ENCODE measurements around the gene CYTH1.

CYTH1 gene

GRCh38 chr17:78823282-78824046 is 41.4 kb upstream of the CYTH1 start:
- H3K4me1 ChIP-seq (ENCODE audit: insufficient read depth, insufficient read length): peaks cover 5% of the 10 kb centered on the region
- H3K27me3 ChIP-seq (ENCODE audit: insufficient read depth, insufficient read length): no peaks in the 10 kb centered on the region
- no peak overlapping the region for H3K4me3 ChIP-seq (ENCODE audit: insufficient read length, low read depth)
- H3K9ac ChIP-seq (ENCODE audit: insufficient read length, low read depth): no peak overlapping the region
- peaks cover 96% of the 10 kb centered on the region for H3K36me3 ChIP-seq (ENCODE audit: insufficient read depth, insufficient read length, low read length)
- TF ChIP-seq ZNF274 (IDR thresholded peaks at IDR 0.05; ENCODE audit: low read depth, low read length) (no peak), YY1 (IDR thresholded peaks at IDR 0.05; ENCODE audit: insufficient read depth, insufficient read length) (no peak), SUZ12 (IDR thresholded peaks at IDR 0.05; ENCODE audit: extremely low read depth, insufficient read depth, insufficient read length) (no peak)
- no peaks in the 10 kb centered on the region for H3K9me3 ChIP-seq (ENCODE audit: insufficient read depth, low read length)
- DNase-seq (ENCODE audit: low read depth, low spot score): no peak

DNA sequence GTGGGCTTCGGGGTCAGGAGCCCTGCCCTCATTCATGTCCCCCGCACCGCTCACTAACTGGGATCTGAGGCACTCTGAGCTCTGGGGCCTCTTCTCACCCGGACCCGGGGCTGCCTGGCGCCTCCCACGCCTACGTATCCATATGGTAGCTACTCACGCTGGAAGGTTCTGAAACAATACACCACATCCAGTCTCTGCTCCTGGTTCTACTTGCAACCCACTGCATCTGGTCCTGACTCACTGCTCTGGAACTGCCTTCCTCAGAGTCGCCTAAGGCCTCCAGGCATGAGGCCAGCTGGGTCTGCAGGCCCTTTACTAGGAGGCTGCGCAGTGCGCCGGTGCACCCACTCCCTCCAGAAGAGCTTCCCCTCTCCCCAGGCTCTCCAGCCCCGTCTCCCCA is 40.5 kb upstream of the CYTH1 start:
- DNase-seq (ENCODE audit: low read depth, low spot score): no peak
- H3K9me3 ChIP-seq (ENCODE audit: insufficient read depth, low read length): no peaks in the 10 kb centered on the region
- H3K36me3 ChIP-seq (ENCODE audit: insufficient read depth, insufficient read length, low read length): peaks cover 96% of the 10 kb centered on the region
- no peaks in the 10 kb centered on the region for H3K27me3 ChIP-seq (ENCODE audit: insufficient read depth, insufficient read length)
- peak overlapping the region; percentile 7 for H3K9ac ChIP-seq (ENCODE audit: insufficient read length, low read depth)
- peaks cover 5% of the 10 kb centered on the region for H3K4me1 ChIP-seq (ENCODE audit: insufficient read depth, insufficient read length)
- TF ChIP-seq YY1 (IDR thresholded peaks at IDR 0.05; ENCODE audit: insufficient read depth, insufficient read length) (no peak), ZNF274 (IDR thresholded peaks at IDR 0.05; ENCODE audit: low read depth, low read length) (no peak), SUZ12 (IDR thresholded peaks at IDR 0.05; ENCODE audit: extremely low read depth, insufficient read depth, insufficient read length) (no peak)
- no peak overlapping the region for H3K4me3 ChIP-seq (ENCODE audit: insufficient read length, low read depth)

GRCh38 chr17:78821961-78822360 is 39.9 kb upstream of the CYTH1 start:
- H3K9me3 ChIP-seq (ENCODE audit: insufficient read depth, low read length): no peaks in the 10 kb centered on the region
- H3K4me3 ChIP-seq (ENCODE audit: insufficient read length, low read depth): no peak overlapping the region
- TF ChIP-seq YY1 (IDR thresholded peaks at IDR 0.05; ENCODE audit: insufficient read depth, insufficient read length) (no peak), SUZ12 (IDR thresholded peaks at IDR 0.05; ENCODE audit: extremely low read depth, insufficient read depth, insufficient read length) (no peak), ZNF274 (IDR thresholded peaks at IDR 0.05; ENCODE audit: low read depth, low read length) (no peak)
- H3K9ac ChIP-seq (ENCODE audit: insufficient read length, low read depth): no peak overlapping the region
- H3K27me3 ChIP-seq (ENCODE audit: insufficient read depth, insufficient read length): no peaks in the 10 kb centered on the region
- H3K36me3 ChIP-seq (ENCODE audit: insufficient read depth, insufficient read length, low read length): peaks cover 96% of the 10 kb centered on the region
- DNase-seq (ENCODE audit: low read depth, low spot score): no peak
- peaks cover 5% of the 10 kb centered on the region for H3K4me1 ChIP-seq (ENCODE audit: insufficient read depth, insufficient read length)

DNA sequence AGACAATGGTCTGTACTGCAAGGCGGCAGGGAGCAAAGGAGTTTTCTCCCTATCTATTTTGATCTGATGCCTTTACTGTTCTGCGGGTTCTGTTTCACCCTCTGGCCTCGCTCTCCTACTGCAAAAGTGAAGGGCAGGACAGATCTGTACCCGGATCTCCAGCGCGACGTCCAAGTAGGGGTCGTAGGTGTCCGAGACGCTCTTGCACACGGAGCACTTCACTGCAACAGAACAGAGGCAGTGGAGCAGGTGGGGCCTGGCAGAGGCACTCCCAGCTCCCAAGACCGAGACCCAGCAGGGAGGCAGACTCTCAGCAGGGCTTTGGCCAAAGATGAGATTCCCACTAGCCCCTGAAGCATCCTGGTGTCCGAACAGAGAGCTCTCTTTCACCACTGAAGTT is 38.8 kb upstream of the CYTH1 start:
- no peak overlapping the region for H3K9ac ChIP-seq (ENCODE audit: insufficient read length, low read depth)
- no peak for TF ChIP-seq SUZ12 (IDR thresholded peaks at IDR 0.05; ENCODE audit: extremely low read depth, insufficient read depth, insufficient read length)
- no peak for TF ChIP-seq YY1 (IDR thresholded peaks at IDR 0.05; ENCODE audit: insufficient read depth, insufficient read length)
- no peak for TF ChIP-seq ZNF274 (IDR thresholded peaks at IDR 0.05; ENCODE audit: low read depth, low read length)
- H3K4me1 ChIP-seq (ENCODE audit: insufficient read depth, insufficient read length): peaks cover 5% of the 10 kb centered on the region
- H3K27me3 ChIP-seq (ENCODE audit: insufficient read depth, insufficient read length): no peaks in the 10 kb centered on the region
- no peaks in the 10 kb centered on the region for H3K9me3 ChIP-seq (ENCODE audit: insufficient read depth, low read length)
- no peak overlapping the region for H3K4me3 ChIP-seq (ENCODE audit: insufficient read length, low read depth)
- H3K36me3 ChIP-seq (ENCODE audit: insufficient read depth, insufficient read length, low read length): peaks cover 92% of the 10 kb centered on the region
- no peak for DNase-seq (ENCODE audit: low read depth, low spot score)

DNA sequence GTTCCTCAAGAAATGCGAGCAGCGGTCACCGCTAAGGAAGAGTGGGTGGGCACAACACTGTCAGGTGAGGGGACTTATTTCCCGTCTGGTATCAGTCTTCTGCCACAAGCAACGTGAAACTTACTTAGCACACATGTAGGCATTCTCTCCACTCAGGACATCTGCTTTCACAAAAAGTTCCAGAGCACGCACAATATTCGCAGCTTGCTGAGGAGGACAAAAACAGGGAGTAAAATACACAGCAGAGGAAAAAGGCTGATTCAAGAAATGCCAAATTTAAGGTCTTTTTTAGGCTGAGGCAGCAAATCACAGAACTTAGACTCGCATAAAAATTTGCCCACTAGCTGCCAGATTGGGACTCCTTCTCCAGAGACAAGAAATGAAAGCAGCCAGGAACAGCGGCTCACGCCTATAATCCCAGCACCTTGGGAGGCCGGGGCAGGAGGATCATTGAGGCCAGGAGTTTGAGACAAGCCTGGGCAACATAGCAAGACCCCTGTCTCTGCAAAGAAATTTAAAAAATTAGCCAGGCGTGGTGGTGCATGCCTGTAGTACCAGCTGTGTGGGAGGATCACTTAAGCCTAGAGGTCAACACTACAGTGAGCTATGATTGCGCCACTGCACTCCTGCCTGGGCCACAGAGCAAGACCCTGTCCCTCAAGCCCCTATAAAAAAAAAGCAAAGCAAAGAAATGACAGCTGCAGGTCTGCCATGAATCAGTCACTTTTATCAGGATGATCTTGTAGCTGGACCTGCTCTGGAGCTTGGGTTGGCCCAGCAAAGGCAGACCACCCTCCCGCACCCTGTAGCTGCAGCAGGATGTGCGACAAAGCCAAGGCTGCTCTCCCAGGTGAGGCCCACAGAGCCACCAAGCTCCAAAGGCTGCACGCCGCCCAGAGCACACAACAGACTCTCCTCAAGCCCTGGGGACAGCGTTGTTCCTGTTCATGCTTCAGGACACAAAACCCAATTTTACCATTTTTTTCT is 38.0 kb upstream of the CYTH1 start:
- no peaks in the 10 kb centered on the region for H3K27me3 ChIP-seq (ENCODE audit: insufficient read depth, insufficient read length)
- H3K36me3 ChIP-seq (ENCODE audit: insufficient read depth, insufficient read length, low read length): peaks cover 92% of the 10 kb centered on the region
- H3K4me1 ChIP-seq (ENCODE audit: insufficient read depth, insufficient read length): peaks cover 5% of the 10 kb centered on the region
- H3K4me3 ChIP-seq (ENCODE audit: insufficient read length, low read depth): no peak overlapping the region
- TF ChIP-seq ZNF274 (IDR thresholded peaks at IDR 0.05; ENCODE audit: low read depth, low read length): no peak
- TF ChIP-seq SUZ12 (IDR thresholded peaks at IDR 0.05; ENCODE audit: extremely low read depth, insufficient read depth, insufficient read length): no peak
- no peak for TF ChIP-seq YY1 (IDR thresholded peaks at IDR 0.05; ENCODE audit: insufficient read depth, insufficient read length)
- DNase-seq (ENCODE audit: low read depth, low spot score): no peak
- H3K9me3 ChIP-seq (ENCODE audit: insufficient read depth, low read length): no peaks in the 10 kb centered on the region
- H3K9ac ChIP-seq (ENCODE audit: insufficient read length, low read depth): no peak overlapping the region

DNA sequence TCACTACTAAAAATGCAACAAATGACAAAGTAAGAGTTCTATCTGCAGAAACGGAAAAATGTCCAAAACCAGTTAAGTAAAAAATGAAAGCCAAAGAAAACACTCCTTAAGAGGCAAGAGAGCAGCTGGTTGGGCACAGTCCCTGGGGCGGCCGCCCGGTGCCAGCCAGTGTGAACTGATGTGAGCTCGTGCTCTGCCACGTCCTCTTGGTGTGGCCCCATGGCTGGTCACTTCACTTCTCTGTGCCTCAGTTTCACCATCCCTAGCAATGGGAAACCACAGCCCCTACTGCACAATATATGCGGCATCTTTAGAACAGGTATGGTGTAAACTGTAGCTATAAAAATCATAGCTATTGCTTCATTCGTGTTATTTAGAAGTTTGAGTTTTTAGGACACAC is 37.3 kb upstream of the CYTH1 start:
- DNase-seq (ENCODE audit: low read depth, low spot score): no peak
- H3K9ac ChIP-seq (ENCODE audit: insufficient read length, low read depth): no peak overlapping the region
- no peak overlapping the region for H3K4me3 ChIP-seq (ENCODE audit: insufficient read length, low read depth)
- no peak for TF ChIP-seq YY1 (IDR thresholded peaks at IDR 0.05; ENCODE audit: insufficient read depth, insufficient read length)
- TF ChIP-seq ZNF274 (IDR thresholded peaks at IDR 0.05; ENCODE audit: low read depth, low read length): no peak
- no peak for TF ChIP-seq SUZ12 (IDR thresholded peaks at IDR 0.05; ENCODE audit: extremely low read depth, insufficient read depth, insufficient read length)
- no peaks in the 10 kb centered on the region for H3K9me3 ChIP-seq (ENCODE audit: insufficient read depth, low read length)
- no peaks in the 10 kb centered on the region for H3K27me3 ChIP-seq (ENCODE audit: insufficient read depth, insufficient read length)
- H3K4me1 ChIP-seq (ENCODE audit: insufficient read depth, insufficient read length): peaks cover 5% of the 10 kb centered on the region
- peaks cover 92% of the 10 kb centered on the region for H3K36me3 ChIP-seq (ENCODE audit: insufficient read depth, insufficient read length, low read length)

DNA sequence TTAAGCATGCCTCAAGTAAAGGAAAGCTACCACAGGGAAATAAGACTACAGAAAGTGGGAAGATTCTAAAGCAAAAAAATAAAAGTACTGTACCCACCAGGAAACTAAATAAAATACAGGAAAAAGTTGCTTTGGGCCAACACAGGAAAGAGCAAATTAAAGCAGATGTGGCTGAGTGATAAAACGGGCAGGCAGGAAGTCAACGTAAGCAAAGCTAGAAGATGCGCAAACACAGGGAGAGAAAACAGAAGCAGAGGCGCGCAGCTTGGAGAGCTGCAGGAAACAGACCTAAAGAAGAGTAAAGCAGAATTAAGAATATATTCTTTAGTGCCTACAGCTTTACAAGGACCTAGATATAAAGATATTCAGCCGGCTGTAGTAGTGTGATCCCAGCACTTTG is 36.9 kb upstream of the CYTH1 start:
- Histone ChIP-seq H3K36me3 (ENCODE audit: insufficient read depth, insufficient read length, low read length) (peaks cover 92% of the 10 kb centered on the region), H3K27me3 (ENCODE audit: insufficient read depth, insufficient read length) (no peaks in the 10 kb centered on the region), H3K9ac (ENCODE audit: insufficient read length, low read depth) (no peak overlapping the region), H3K4me1 (ENCODE audit: insufficient read depth, insufficient read length) (peaks cover 8% of the 10 kb centered on the region), H3K9me3 (ENCODE audit: insufficient read depth, low read length) (no peaks in the 10 kb centered on the region), H3K4me3 (ENCODE audit: insufficient read length, low read depth) (no peak overlapping the region)
- no peak for DNase-seq (ENCODE audit: low read depth, low spot score)
- no peak for TF ChIP-seq SUZ12 (IDR thresholded peaks at IDR 0.05; ENCODE audit: extremely low read depth, insufficient read depth, insufficient read length)
- no peak for TF ChIP-seq ZNF274 (IDR thresholded peaks at IDR 0.05; ENCODE audit: low read depth, low read length)
- TF ChIP-seq YY1 (IDR thresholded peaks at IDR 0.05; ENCODE audit: insufficient read depth, insufficient read length): no peak
